Activated CD8-positive, alpha-beta memory T cell treated with anti-CD3 and anti-CD28 coated beads, Interleukin-2, amount 10 ng/mL, durations not matched to agents 7 days and 5 days (primary cell): ENCODE measurements around the gene SLC9A9. TPM values are rescaled to one million over a fixed set of nuclear protein-coding genes. Genes with fewer than 3 reads are reported as not detected.

ENCODE experiments used
- ATAC-seq: fragments of 150-1000 bp; cut with Tn5 transposase; one replicate; pipeline ENCODE4 v1.10.0; 2021; ENCODE audit warnings: moderate library complexity
- CTCF ChIA-PET: fragments of 350-600 bp; sonication (Branson Sonifier 250); formaldehyde crosslinking; loops from one replicate; lab custom pipeline; 2021; ENCODE audit warnings: antibody characterized with exemption; lab: Charles Lee
- DNase-seq: peaks from one replicate; pipeline ENCODE4 v3.0.0-alpha.2; 2020
- H3K27ac Mint-ChIP-seq: one replicate; pipeline ENCODE4 v1.8.0; 2021; ENCODE audit warnings: mild to moderate bottlenecking, mixed read lengths
- H3K27me3 Mint-ChIP-seq: one replicate; pipeline ENCODE4 v1.8.0; 2021; ENCODE audit warnings: mixed read lengths
- H3K36me3 Mint-ChIP-seq: one replicate; pipeline ENCODE4 v1.8.0; 2021; ENCODE audit warnings: mild to moderate bottlenecking, mixed read lengths
- H3K4me1 Mint-ChIP-seq: one replicate; pipeline ENCODE4 v1.8.0; 2021; ENCODE audit warnings: mixed read lengths
- H3K4me3 Mint-ChIP-seq: one replicate; pipeline ENCODE4 v1.8.0; 2021; ENCODE audit warnings: mild to moderate bottlenecking, moderate library complexity, mixed read lengths
- H3K9me3 Mint-ChIP-seq: one replicate; pipeline ENCODE4 v1.8.0; 2022; ENCODE audit warnings: low read depth, mixed read lengths
- total RNA-seq, 2 experiments: library from RNA; stranded (reverse); gene quantifications; one replicate each; pipeline ENCODE4 v1.2.3, GENCODE V29; 2021

The SLC9A9 gene
- total RNA-seq, 2 experiments from 2014 or later = 6.8 to 10.8 TPM

DNA sequence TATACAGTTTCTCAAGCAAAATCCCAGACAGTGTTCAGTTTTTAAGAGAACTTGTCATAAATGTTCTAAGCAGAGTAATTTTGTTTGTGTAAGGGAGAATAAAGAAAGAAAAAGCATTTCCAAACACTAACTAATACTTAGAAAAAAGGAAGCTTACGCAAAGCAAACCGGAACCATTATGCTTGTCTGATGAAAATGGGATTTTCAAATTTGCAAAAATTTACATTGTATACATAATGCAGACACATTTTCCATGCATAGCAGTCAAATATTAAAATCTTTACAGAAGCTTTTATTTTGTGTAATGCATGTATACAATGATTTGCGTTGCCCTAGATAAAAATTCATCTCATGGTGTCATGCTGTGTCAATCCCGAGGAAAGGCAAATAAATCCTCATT, 229.0 kb downstream of the SLC9A9 start:
- no peaks in the 10 kb centered on the region for H3K27me3 Mint-ChIP-seq
- no peaks in the 10 kb centered on the region for H3K9me3 Mint-ChIP-seq
- H3K27ac Mint-ChIP-seq = no peak overlapping the region
- CTCF ChIA-PET = no interaction called here
- no peaks in the 10 kb centered on the region for H3K36me3 Mint-ChIP-seq
- ATAC-seq (no peak), DNase-seq (no peak)
- H3K4me3 Mint-ChIP-seq = no peak overlapping the region
- no peaks in the 10 kb centered on the region for H3K4me1 Mint-ChIP-seq

DNA sequence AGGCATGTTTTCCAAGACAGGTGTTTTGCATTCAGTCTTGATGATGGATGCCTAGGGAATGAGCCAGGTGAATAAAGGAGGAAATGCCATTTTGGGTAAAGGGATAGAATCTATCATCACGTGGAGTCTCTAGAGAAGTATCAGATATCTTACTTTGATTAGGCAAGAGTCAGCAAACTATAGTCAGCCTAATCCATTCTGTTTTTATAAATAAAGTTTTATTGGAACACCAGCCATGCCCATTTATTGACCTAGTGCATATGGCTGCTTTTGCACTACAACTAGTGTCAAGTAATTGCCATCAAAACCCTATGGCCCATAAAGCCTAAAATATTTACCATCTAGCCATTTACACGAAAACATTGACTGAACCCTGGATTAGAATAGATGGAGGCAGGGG, 231.2 kb downstream of the SLC9A9 start:
- CTCF ChIA-PET = no interaction called here
- Mint-ChIP-seq H3K9me3 (no peaks in the 10 kb centered on the region), H3K36me3 (no peaks in the 10 kb centered on the region), H3K4me1 (no peaks in the 10 kb centered on the region), H3K27ac (no peak overlapping the region), H3K4me3 (no peak overlapping the region), H3K27me3 (no peaks in the 10 kb centered on the region)
- no peak for DNase-seq
- no peak for ATAC-seq

DNA sequence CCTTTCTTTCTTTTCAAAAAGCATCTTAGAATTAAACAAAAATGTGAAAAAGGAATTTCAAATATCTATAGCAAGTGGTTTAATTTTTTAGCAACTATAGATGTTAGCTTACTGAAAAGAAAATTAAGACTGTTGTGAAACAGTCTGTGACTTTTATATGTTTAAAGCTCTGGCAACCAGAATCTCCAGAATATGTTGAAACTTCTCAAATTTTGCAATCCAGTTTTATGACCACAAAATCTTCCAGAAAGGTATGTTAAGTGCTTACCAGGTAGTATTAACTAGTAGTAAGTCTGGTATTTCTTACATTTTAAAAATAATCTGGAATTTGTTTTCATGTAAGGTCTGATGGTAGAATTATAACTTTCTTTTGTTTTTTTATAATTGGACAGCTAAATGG, 235.0 kb downstream of the SLC9A9 start:
- CTCF ChIA-PET = no interaction called here
- Mint-ChIP-seq H3K27me3 (no peaks in the 10 kb centered on the region), H3K36me3 (no peaks in the 10 kb centered on the region), H3K27ac (no peak overlapping the region), H3K4me1 (no peaks in the 10 kb centered on the region), H3K9me3 (no peaks in the 10 kb centered on the region), H3K4me3 (no peak overlapping the region)
- ATAC-seq (no peak), DNase-seq (no peak)

DNA sequence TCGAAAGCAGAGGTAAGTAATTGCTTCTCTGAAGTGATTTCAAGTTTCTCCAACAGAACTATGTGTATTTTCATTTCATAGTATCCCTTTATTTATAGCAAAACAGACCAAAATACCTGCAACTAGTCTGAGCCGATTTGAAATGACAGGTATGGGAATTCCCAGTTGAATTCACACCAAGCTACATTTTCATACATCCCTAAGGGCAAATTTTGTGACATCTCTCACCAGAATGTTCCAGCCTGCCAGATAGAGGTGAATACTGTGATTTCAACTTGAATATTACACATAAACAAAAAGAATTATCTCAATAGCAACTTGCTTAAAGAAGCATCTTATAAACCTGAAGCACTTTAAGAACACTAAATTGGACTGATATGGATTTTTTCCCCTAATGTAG, 235.7 kb downstream of the SLC9A9 start:
- H3K9me3 Mint-ChIP-seq = no peaks in the 10 kb centered on the region

DNA sequence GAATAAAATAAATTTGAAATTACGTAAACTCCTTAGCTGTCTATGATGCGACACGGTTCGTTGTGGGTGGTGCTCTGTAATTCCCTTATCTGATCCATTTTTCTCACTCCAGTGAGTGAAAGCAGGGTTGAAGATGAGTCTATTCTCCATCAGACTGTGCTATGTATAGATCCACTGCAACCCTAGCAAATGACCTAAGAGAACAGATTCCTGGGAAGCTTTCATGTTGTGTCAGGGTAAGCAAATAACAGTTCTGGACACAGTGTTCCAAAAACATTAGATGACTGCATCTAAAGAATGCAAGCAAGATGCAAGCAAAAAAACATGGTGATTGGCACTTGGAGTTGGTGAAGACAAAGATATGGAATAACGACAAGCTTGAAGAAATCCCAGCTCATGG, 239.3 kb downstream of the SLC9A9 start:
- Mint-ChIP-seq H3K4me1 (no peaks in the 10 kb centered on the region), H3K36me3 (no peaks in the 10 kb centered on the region), H3K27ac (no peak overlapping the region), H3K4me3 (no peak overlapping the region), H3K9me3 (no peaks in the 10 kb centered on the region), H3K27me3 (no peaks in the 10 kb centered on the region)
- DNase-seq (no peak), ATAC-seq (no peak)
- CTCF ChIA-PET = no interaction called here

More for the DNA sequence above, 235.7 kb downstream of the SLC9A9 start:
- ATAC-seq (no peak), DNase-seq (no peak)
- Mint-ChIP-seq H3K4me1 (no peaks in the 10 kb centered on the region), H3K4me3 (no peak overlapping the region), H3K36me3 (no peaks in the 10 kb centered on the region), H3K27me3 (no peaks in the 10 kb centered on the region), H3K27ac (no peak overlapping the region)
- CTCF ChIA-PET = no interaction called here

DNA sequence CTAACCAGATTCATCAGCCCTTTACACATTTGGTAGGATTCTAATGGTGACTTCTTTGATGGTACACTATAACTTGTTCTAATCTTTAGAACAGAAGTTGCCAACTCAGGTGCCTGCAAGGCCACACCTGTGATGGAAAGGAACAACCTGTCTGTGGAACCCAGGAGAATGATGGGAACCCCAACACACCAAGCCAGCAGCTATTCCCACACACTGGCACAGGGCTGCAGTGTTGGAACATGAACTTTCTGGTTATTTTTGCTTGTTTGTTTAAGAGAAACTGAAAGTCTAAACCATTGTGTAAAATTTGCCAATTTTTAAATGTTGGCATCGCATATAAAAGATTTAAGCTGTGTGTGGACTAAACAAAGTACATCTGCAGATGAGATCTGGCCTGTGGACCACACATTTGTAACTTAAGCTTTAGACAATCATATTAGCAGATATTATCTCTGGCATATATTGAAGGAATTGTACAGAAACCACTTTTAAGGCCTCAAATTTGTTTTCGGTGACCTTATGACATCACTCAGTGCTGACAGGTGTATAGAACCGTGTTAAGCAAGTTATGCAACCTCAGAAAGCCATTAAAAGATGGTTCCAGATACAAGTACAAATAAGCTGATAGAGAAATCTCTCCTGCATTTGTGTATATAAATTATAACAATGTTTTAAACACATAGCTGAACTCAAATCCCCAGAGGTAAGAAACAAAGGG, 242.9 kb downstream of the SLC9A9 start:
- Mint-ChIP-seq H3K4me3 (no peak overlapping the region), H3K9me3 (no peaks in the 10 kb centered on the region), H3K4me1 (no peaks in the 10 kb centered on the region), H3K27ac (no peak overlapping the region), H3K27me3 (no peaks in the 10 kb centered on the region), H3K36me3 (no peaks in the 10 kb centered on the region)
- no peak for DNase-seq
- ATAC-seq = no peak
- CTCF ChIA-PET = no interaction called here

DNA sequence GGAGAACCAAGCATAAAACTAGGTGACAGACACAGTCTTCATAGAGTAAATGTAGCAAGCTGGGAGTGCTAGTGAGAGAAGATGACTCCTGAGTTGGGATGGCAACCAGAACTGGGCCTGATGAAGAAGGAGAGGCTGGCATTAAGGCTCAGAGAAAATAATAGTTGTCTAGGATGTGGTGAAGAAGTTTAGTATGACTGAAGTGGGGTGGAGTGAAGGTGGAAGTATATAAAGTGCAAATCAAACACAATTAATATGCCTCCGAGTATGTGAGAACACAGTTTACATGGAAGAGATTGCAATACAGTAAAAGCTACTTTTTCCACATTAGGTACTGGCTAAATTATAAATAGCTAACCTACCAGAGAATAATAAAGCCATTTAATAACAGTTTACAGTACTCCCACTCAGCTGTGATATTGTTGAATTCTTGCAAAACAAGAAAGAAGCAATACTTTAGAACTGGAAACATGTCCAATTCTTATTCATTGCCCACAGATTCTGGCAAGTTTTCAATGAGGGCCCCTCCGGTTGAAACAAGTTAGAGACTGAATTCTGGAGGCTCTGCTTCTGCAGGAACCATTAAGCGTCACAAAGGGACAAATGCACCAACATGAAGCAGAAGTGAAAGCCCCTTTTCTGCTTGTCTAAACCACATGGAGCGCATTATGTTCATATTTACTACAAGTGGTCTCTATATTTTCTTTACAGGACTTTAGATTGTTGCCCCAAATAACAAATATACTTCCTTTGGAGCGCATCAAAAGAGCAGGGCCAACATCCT, 243.7 kb downstream of the SLC9A9 start:
- Mint-ChIP-seq H3K4me3 (no peak overlapping the region), H3K9me3 (no peaks in the 10 kb centered on the region), H3K4me1 (no peaks in the 10 kb centered on the region), H3K36me3 (no peaks in the 10 kb centered on the region), H3K27ac (no peak overlapping the region), H3K27me3 (no peaks in the 10 kb centered on the region)
- CTCF ChIA-PET = no interaction called here
- ATAC-seq (no peak), DNase-seq (no peak)

DNA sequence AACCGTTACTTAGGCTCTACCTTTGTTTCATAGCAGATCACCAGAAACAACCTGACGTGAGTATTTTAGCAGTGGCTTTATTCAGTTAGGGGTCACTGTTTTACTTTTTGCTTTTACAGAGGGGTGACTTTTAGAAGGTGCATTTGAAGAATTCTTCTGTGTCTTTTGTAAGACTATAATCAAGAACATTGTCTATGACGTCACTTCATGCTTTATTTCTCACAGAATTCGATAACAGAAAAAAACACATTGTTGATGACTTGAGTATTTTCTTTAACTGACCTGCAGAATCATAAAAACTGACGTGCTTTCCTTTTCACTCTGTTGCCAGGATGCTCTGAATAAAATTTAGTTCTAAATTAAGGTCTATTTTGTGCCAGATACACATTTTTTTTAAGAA, 244.5 kb downstream of the SLC9A9 start:
- Mint-ChIP-seq H3K9me3 (no peaks in the 10 kb centered on the region), H3K27me3 (no peaks in the 10 kb centered on the region), H3K4me3 (no peak overlapping the region), H3K4me1 (no peaks in the 10 kb centered on the region), H3K27ac (no peak overlapping the region), H3K36me3 (no peaks in the 10 kb centered on the region)
- CTCF ChIA-PET = no interaction called here
- no peak for ATAC-seq
- no peak for DNase-seq

DNA sequence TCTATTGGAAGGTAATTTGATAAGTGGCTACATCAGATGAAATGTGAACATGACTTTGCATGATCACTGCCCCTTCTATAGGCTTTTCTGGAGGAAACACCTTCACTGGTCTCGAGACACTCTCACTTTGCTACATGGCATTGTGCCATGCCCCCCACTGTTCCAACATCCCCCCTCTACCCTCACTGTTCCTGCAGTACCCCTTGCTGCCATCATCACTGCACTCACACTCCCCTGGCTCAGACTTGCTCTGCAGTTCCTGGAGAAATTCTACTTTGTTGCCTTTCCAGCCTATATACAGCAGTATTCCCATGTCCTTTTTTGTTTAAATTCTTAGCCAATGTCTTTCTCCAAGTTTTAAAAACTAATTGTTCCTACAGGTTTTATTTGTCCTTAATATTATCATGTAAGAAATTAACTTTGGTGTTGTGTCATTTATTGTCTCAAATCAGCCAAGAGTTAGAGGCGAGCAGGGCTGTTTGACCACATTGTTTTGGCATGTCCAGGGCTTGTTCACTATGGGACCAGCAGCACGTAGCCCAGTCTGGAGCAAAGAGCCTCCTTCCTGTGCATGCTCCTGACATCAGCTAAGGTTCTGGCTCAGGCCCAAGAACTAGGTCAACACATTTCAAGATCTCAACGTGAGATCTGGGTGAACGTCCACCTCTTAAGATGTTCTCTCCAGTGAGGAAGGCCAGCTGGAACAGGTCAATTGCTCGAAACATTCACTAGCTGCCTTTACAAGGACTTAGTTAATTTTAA, 246.4 kb downstream of the SLC9A9 start:
- CTCF ChIA-PET = no interaction called here
- DNase-seq (no peak), ATAC-seq (no peak)
- no peaks in the 10 kb centered on the region for H3K4me1 Mint-ChIP-seq
- H3K27ac Mint-ChIP-seq = no peak overlapping the region
- no peaks in the 10 kb centered on the region for H3K36me3 Mint-ChIP-seq
- no peak overlapping the region for H3K4me3 Mint-ChIP-seq
- no peaks in the 10 kb centered on the region for H3K9me3 Mint-ChIP-seq
- H3K27me3 Mint-ChIP-seq = no peaks in the 10 kb centered on the region

DNA sequence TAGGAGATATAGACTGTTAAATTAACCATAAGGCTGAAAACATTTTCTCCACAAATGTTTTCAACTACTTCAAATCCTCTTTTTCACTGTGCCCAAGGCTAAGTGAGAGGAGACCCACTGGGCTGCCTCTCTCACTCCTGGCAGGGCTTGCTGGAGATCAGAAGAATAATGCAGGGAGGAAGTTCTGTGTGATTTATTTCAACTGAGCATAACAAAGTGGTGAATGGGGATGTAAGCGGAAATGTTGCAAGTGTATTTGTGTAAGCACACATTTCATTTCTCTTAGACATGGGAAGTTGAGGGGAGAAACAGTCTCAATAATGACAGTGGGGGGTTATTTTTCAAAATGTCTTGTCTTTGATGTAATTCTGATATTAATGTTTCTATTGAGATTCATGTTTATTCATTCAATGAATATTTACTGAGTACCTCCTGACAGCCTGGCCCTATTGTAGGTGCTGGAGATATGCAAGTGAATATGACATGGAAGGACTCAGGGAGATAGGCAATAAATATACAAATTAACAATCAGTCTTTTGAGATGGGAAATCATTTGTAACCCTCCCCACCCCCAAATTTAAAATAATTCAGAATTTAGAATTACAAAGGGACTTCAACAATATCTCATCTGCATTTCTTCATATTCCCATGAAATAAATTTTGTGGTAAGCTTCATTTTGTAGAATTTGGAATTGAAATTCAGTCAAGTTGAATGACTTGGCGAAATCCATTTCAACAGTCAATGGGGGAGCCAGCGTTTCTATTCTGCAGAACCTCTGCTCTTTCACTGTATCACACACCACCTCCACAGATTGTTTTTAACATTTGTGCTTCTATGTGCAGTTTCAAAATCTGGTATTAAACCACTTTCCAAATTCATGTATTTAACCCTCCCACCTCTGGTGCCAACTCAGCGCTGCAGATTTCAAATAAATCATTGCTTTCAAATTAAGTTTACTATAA, 247.2 kb downstream of the SLC9A9 start:
- Mint-ChIP-seq H3K36me3 (no peaks in the 10 kb centered on the region), H3K4me1 (no peaks in the 10 kb centered on the region), H3K9me3 (no peaks in the 10 kb centered on the region), H3K27ac (no peak overlapping the region), H3K27me3 (no peaks in the 10 kb centered on the region), H3K4me3 (no peak overlapping the region)
- no peak for ATAC-seq
- CTCF ChIA-PET = no interaction called here
- no peak for DNase-seq

DNA sequence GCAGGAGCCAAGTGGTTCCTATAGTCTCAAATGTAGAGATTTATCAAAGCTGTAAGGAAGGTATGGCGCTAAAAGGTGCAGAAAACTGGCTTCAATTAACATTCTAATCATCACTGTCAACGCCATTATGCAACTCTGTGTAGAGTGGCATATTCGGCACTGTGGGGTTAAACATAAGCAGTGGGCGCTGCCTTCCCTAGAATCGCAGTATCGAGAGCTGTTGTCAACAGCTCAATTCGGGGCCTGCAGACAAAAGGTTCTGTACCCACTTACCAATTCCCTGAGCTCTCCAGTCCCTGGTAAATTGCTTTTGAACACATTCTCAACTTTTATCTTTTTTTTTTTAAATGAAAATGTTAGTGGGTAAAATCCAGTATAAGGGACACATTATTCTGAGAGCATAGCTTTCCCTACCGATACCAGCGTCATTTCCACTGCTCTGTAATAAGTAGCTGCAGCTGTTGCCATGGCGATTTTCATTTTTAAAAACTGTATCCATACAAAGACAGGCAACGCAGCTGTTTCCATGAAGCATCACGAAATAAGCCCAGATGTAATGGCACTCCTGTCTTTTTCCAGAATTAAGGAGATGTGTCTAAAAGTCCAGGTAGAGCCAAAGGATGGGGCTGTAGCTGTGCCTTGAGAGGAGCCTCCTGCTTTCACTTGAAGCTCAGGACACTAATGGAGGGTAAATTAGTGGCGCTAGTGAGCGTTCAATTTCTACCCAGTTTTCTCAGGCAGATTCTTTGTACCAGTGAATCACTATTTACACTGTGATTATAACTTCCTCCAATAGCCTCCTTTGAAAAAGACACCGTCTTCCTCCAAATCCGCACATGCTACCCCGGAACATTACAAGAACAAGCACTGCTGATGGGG, 250.3 kb downstream of the SLC9A9 start:
- Mint-ChIP-seq H3K36me3 (no peaks in the 10 kb centered on the region), H3K4me3 (no peak overlapping the region), H3K27ac (no peak overlapping the region), H3K27me3 (no peaks in the 10 kb centered on the region), H3K9me3 (no peaks in the 10 kb centered on the region), H3K4me1 (no peaks in the 10 kb centered on the region)
- ATAC-seq (no peak), DNase-seq (no peak)
- CTCF ChIA-PET = interaction anchor here (1.0 to 1.2 kb wide), 3 partner anchors 8 to 76 kb away, joined by 3 to 4 read pairs (median 3); no protein-coding TSS in a partner anchor

DNA sequence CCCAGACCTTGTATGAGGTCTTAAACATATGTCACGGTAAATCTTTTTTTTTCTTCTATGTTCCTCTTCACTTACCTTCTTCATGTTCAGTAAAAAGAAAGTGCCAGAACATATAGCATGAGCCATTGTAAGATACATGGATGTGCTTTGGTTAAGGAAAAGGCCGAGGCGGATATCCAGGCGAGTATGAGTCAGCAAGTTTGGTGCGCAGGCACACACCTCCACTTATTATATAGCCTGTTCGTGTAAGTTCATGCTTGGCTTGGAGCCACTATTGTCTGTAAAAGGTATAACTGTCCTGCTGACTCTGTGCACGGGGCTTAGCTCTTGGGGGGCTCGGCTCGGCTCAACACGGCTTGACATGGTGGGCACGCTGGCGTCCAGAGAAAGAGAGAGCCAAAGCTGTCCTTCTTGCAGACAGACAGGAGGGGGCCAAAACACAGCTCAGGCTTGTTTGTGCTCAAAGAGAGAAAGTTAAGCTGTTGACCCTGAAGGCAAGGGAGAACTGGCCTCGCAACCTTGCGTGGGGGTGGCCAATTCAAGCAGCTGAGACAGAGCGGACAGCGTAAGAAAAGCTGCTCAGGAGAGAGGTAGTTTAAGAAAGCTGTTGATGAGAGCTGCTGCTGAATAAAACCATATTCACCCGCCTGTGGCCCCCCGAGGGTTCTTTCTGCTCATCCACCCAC, 251.2 kb downstream of the SLC9A9 start:
- ATAC-seq (no peak), DNase-seq (no peak)
- Mint-ChIP-seq H3K27me3 (no peaks in the 10 kb centered on the region), H3K27ac (no peak overlapping the region), H3K4me3 (no peak overlapping the region), H3K36me3 (no peaks in the 10 kb centered on the region), H3K4me1 (no peaks in the 10 kb centered on the region), H3K9me3 (no peaks in the 10 kb centered on the region)
- CTCF ChIA-PET = interaction anchor here (1.0 to 1.2 kb wide), 3 partner anchors 9 to 77 kb away, joined by 3 to 4 read pairs (median 3); no protein-coding TSS in a partner anchor
